ENCODE results near the gene CXorf58.

DNA sequence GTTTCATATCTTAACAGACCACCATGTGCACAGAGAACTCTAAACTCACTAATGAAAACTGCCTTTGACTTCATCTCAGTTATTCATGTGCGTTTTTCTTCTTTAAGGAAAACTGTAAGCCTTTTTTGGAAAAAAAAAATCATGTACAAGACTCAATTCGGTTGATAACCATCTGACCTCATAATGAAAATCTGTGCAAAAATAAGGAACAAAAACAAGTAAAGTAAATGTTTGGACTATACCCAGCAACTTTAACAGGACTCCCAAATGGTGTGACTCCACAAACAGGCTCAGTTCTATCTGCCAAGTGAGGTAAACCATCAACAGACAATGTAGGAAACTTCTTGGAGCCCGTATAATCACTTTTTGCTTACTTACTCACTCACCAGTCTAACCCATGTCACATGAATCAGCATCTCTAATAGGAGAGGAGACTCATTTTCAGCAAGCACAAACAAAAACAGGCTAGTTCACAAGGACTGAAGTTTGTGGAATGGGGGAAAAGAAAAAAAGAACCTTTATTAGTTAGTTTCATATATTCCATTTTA lies 9.3 kb upstream of the CXorf58 start:
- TF ChIP-seq, protein P1, sequence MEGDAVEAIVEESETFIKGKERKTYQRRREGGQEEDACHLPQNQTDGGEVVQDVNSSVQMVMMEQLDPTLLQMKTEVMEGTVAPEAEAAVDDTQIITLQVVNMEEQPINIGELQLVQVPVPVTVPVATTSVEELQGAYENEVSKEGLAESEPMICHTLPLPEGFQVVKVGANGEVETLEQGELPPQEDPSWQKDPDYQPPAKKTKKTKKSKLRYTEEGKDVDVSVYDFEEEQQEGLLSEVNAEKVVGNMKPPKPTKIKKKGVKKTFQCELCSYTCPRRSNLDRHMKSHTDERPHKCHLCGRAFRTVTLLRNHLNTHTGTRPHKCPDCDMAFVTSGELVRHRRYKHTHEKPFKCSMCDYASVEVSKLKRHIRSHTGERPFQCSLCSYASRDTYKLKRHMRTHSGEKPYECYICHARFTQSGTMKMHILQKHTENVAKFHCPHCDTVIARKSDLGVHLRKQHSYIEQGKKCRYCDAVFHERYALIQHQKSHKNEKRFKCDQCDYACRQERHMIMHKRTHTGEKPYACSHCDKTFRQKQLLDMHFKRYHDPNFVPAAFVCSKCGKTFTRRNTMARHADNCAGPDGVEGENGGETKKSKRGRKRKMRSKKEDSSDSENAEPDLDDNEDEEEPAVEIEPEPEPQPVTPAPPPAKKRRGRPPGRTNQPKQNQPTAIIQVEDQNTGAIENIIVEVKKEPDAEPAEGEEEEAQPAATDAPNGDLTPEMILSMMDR (IDR thresholded peaks at IDR 0.05; ENCODE audit: borderline replicate concordance, extremely low read depth, low read length, poor library complexity, severe bottlenecking), result no peak
- TF ChIP-seq EZH2 (IDR thresholded peaks at IDR 0.05; ENCODE audit: borderline replicate concordance, low read depth, low read length, severe bottlenecking), result no peak

Measured in DND-41 (cell line).